OCI-LY7 (cell line): Measurements from ENCODE around the gene OSM.

Source experiments
- CTCF ChIP-seq: fragments of 200-600 bp; sonication (generic); conservative IDR thresholded peaks from 2 replicates; pipeline ENCODE4 v1.5.1; 2014; ENCODE audit warnings: mild to moderate bottlenecking, antibody characterized with exemption, low read length, moderate library complexity, mixed read lengths
- EZH2phosphoT487 ChIP-seq: fragments of 200-600 bp; sonication (generic); IDR thresholded peaks from 2 replicates; pipeline ENCODE4 v1.6.1; 2018; ENCODE audit warnings: low read depth, borderline replicate concordance, mild to moderate bottlenecking, mixed run types, antibody characterized with exemption, low read length, moderate library complexity, mixed read lengths

GRCh38 chr22:30267382-30268302 lies 991 bp upstream of the OSM start:
- TF ChIP-seq CTCF (no peak), EZH2phosphoT487 (no peak)
